Fibroblast of lung (primary cell): ENCODE results near the gene SUGP2.

Source experiments
- EZH2 ChIP-seq: IDR thresholded peaks from 2 replicates; pipeline ENCODE4 v1.5.1; 2012; ENCODE audit warnings: low read length, control low read depth, mild to moderate bottlenecking; ENCODE audit errors: missing control alignments
- TF ChIP-seq, protein P1 (sequence below), 2 donors: IDR thresholded peaks in 1 of 2; conservative IDR thresholded peaks in 1 of 2; 1 replicate in 1 of 2; 2 replicates in 1 of 2; pipeline ENCODE4 v1.5.1; 2011 to 2012; ENCODE audit warnings: low read length in 2 of 2, control low read depth in 1 of 2, inconsistent platforms in 1 of 2, low read depth in 1 of 2, mild to moderate bottlenecking in 1 of 2

DNA sequence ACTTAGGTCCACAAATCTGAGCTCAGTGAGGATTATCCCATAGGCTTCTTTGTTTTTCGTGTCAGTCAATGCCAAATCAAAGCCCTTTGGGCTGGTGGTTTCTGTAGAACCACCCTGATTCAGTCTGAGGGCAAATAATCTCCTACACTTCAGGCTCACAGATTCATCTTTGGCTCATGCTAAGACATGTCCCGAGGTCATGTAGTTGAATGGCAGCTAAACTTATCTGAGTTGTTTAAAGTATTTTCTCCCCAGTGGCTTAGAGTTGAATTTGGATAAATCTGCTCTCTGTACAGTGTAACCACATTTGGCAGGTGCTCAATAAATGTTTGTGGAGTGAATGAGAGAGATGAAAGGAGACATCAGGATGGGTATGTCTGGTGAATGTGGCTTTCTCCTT lies 17.4 kb upstream of the SUGP2 start:
- no peak for TF ChIP-seq EZH2
- TF ChIP-seq, protein P1, sequence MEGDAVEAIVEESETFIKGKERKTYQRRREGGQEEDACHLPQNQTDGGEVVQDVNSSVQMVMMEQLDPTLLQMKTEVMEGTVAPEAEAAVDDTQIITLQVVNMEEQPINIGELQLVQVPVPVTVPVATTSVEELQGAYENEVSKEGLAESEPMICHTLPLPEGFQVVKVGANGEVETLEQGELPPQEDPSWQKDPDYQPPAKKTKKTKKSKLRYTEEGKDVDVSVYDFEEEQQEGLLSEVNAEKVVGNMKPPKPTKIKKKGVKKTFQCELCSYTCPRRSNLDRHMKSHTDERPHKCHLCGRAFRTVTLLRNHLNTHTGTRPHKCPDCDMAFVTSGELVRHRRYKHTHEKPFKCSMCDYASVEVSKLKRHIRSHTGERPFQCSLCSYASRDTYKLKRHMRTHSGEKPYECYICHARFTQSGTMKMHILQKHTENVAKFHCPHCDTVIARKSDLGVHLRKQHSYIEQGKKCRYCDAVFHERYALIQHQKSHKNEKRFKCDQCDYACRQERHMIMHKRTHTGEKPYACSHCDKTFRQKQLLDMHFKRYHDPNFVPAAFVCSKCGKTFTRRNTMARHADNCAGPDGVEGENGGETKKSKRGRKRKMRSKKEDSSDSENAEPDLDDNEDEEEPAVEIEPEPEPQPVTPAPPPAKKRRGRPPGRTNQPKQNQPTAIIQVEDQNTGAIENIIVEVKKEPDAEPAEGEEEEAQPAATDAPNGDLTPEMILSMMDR (conservative IDR thresholded peaks at IDR 0.05 in 1 of 2, IDR thresholded peaks at IDR 0.05 in 1 of 2; ENCODE audit: low read depth in 1 of 2, low read length in 2 of 2), result no peak
